GM12878 (cell line): ENCODE data around the gene MPEG1. TPM values are rescaled to one million over a fixed set of nuclear protein-coding genes. Genes with fewer than 3 reads are reported as not detected.
A peak's percentile ranks its signal among the peaks of the same experiment; 100 is the strongest.

Source experiments
- CEBPB ChIP-seq, 2 experiments: fragments of 150-350 bp in 1 of 2; IDR thresholded peaks; 2 replicates each; pipeline ENCODE4 v1.6.1; 2012 to 2014; ENCODE audit warnings: low read depth in 2 of 2, low read length in 2 of 2, borderline replicate concordance in 1 of 2, inconsistent platforms in 1 of 2
- CHD4 ChIP-seq: fragments of 200-600 bp; sonication (generic); IDR thresholded peaks from 2 replicates; pipeline ENCODE4 v1.6.1; 2016; ENCODE audit warnings: mild to moderate bottlenecking
- ESRRA ChIP-seq: IDR thresholded peaks from 2 replicates; pipeline ENCODE4 v1.6.1; 2012; ENCODE audit warnings: mild to moderate bottlenecking, low read length, improper control_type of control experiment
- FOXK2 ChIP-seq: fragments of 450-650 bp; IDR thresholded peaks from 2 replicates; pipeline ENCODE4 v1.6.1; 2017; ENCODE audit warnings: mild to moderate bottlenecking, moderate library complexity
- HDAC6 ChIP-seq: fragments of 200-600 bp; sonication (generic); IDR thresholded peaks from one replicate; pipeline ENCODE4 v1.8.0; 2017; ENCODE audit warnings: antibody characterized with exemption; ENCODE audit not compliant: unreplicated experiment
- IRF4 ChIP-seq: IDR thresholded peaks from 2 replicates; pipeline ENCODE4 v1.6.1; 2011; ENCODE audit warnings: low read depth, low read length
- MEF2B ChIP-seq: fragments of 450-650 bp; IDR thresholded peaks from 2 replicates; pipeline ENCODE4 v1.6.1; 2018; ENCODE audit warnings: mild to moderate bottlenecking, moderate library complexity; ENCODE audit not compliant: partially characterized antibody, poor library complexity, severe bottlenecking
- NR2C1 ChIP-seq: fragments of 450-650 bp; IDR thresholded peaks from 2 replicates; pipeline ENCODE4 v1.6.1; 2017; ENCODE audit warnings: antibody characterized with exemption, mild to moderate bottlenecking, moderate library complexity
- PAX8 ChIP-seq: fragments of 450-650 bp; IDR thresholded peaks from 2 replicates; pipeline ENCODE4 v1.6.1; 2017; ENCODE audit warnings: mild to moderate bottlenecking, moderate library complexity
- POU2F2 ChIP-seq: IDR thresholded peaks from 3 replicates; pipeline ENCODE4 v1.6.1; 2011; ENCODE audit warnings: low read depth, mild to moderate bottlenecking, low read length, borderline replicate concordance
- RFX5 ChIP-seq: IDR thresholded peaks from 2 replicates; pipeline ENCODE4 v1.6.1; 2011; ENCODE audit warnings: low read depth, low read length, improper control_type of control experiment
- SMARCA5 ChIP-seq: fragments of 450-650 bp; IDR thresholded peaks from 2 replicates; pipeline ENCODE4 v1.6.1; 2017; ENCODE audit warnings: mild to moderate bottlenecking
- TARDBP ChIP-seq: IDR thresholded peaks from 2 replicates; pipeline ENCODE4 v1.6.1; 2016; ENCODE audit warnings: borderline replicate concordance
- ZBTB11 ChIP-seq: fragments of 450-650 bp; formaldehyde crosslinking; IDR thresholded peaks from 2 replicates; pipeline ENCODE4 v1.5.0; 2022; ENCODE audit warnings: mild to moderate bottlenecking, missing genetic modification characterization
- polyA plus RNA-seq, 11 experiments: library from polyadenylated mRNA; depleted of rRNA in 4 of 11; unstranded in 6 of 11; stranded (reverse) in 5 of 11; fragments of >200 nt; fragmentation: Nextera tagmentation in 4 of 11; fragmentation: Illumina TruSeq in 1 of 11; extraction: Ambion mirVana in 4 of 11; extraction: Trizol in 1 of 11; gene quantifications; 1 replicate in 1 of 11; 2 replicates in 10 of 11; pipeline versions ENCODE4 v1.2.1 to v1.2.3, GENCODE V29; 2011 to 2016; ENCODE audit warnings: inconsistent platforms in 2 of 11, missing spikeins in 2 of 11, low read depth in 1 of 11
- total RNA-seq, 4 experiments: library from RNA; depleted of rRNA in 3 of 4; stranded (reverse); fragments of >200 nt in 3 of 4; fragmentation: Illumina TruSeq in 1 of 4; extraction: Trizol in 1 of 4; gene quantifications; 2 replicates each; pipeline versions ENCODE4 v1.2.1 to v1.2.3, GENCODE V29; 2013 to 2021
- TF ChIP-seq, protein P1 (sequence below): IDR thresholded peaks from 2 replicates; pipeline ENCODE4 v1.6.1; 2012; ENCODE audit warnings: improper control_type of control experiment, low read depth, low read length; ENCODE audit not compliant: insufficient replicate concordance
- TF ChIP-seq, protein P2 (sequence below): fragments of 450-650 bp; IDR thresholded peaks from 2 replicates; pipeline ENCODE4 v1.6.1; 2017; ENCODE audit warnings: mild to moderate bottlenecking, moderate library complexity

MPEG1 gene
- total and polyA plus RNA-seq, 10 of the 15 experiments (the other 5 are each of a cell fraction or from before 2014, with no cell fraction given), result 1.3 to 15.6 (median 11.7) TPM; not detected in 1

DNA sequence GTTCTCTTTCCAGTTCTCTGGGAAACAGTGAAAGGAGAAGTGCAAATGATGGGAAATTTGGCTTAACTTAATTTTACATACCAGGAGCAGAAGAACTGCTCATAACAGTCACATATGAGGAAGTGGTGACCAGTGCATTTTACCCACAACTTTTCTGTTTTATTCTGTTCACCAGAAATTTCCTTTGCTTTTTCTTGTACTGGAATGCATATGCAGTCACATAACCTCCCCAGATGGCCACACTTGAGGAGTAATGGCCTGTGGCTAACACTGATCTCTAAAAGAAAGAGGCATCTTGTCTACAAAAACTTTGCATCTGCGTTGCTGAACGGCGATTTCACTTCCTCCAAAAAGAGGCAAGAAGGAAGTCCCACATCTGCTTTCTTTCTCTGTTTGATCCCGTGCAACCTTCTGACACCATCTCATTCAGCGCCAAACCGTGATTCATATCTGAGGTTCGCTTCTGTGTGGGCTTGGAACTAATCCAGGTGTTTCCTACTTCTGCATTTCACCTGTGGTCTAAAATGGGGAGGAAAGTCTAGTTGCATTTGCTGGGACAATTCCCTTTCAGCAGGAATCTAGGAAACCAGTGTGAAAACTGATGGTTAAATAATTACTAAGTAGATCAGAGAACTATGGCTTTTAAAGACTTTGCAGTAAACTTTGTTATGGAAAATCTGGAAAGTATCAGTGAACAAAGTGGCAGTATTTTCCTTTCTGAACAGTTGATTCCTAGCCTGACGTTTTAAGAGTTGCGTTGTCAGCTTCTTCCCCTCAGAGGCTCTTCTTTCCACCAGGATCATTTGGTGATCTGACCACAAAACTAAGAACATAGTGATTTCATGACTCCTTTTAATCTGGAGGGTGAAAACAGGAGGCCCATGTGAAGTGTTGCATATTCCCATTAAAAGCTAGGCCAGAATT, 4.2 kb upstream of the MPEG1 start (continued):
- TF ChIP-seq SMARCA5 (peak; percentile 12; the same call in 1 of the 2 replicates), RFX5 (no peak), PAX8 (no peak), FOXK2 (no peak), CHD4 (0 out of 2 replicates have a peak, but pooled peaks have one; percentile 86), IRF4 (peak; percentile 98), NR2C1 (no peak), ZBTB11 (CRISPR knock-in tag) (no peak), POU2F2 (peak; percentile 97), HDAC6 (no peak), CEBPB (IDR thresholded peaks at IDR 0.05; ENCODE audit: borderline replicate concordance in 1 of 2, low read depth in 2 of 2, low read length in 2 of 2) (peak in 1 of 2 experiments; percentile 95; a peak in 1 of 4 replicates), MEF2B (peak; percentile 91), TARDBP (no peak), ESRRA (no peak)
- TF ChIP-seq, protein P1, sequence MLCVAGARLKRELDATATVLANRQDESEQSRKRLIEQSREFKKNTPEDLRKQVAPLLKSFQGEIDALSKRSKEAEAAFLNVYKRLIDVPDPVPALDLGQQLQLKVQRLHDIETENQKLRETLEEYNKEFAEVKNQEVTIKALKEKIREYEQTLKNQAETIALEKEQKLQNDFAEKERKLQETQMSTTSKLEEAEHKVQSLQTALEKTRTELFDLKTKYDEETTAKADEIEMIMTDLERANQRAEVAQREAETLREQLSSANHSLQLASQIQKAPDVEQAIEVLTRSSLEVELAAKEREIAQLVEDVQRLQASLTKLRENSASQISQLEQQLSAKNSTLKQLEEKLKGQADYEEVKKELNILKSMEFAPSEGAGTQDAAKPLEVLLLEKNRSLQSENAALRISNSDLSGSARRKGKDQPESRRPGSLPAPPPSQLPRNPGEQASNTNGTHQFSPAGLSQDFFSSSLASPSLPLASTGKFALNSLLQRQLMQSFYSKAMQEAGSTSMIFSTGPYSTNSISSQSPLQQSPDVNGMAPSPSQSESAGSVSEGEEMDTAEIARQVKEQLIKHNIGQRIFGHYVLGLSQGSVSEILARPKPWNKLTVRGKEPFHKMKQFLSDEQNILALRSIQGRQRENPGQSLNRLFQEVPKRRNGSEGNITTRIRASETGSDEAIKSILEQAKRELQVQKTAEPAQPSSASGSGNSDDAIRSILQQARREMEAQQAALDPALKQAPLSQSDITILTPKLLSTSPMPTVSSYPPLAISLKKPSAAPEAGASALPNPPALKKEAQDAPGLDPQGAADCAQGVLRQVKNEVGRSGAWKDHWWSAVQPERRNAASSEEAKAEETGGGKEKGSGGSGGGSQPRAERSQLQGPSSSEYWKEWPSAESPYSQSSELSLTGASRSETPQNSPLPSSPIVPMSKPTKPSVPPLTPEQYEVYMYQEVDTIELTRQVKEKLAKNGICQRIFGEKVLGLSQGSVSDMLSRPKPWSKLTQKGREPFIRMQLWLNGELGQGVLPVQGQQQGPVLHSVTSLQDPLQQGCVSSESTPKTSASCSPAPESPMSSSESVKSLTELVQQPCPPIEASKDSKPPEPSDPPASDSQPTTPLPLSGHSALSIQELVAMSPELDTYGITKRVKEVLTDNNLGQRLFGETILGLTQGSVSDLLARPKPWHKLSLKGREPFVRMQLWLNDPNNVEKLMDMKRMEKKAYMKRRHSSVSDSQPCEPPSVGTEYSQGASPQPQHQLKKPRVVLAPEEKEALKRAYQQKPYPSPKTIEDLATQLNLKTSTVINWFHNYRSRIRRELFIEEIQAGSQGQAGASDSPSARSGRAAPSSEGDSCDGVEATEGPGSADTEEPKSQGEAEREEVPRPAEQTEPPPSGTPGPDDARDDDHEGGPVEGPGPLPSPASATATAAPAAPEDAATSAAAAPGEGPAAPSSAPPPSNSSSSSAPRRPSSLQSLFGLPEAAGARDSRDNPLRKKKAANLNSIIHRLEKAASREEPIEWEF, result peak; percentile 42
- TF ChIP-seq, protein P2, sequence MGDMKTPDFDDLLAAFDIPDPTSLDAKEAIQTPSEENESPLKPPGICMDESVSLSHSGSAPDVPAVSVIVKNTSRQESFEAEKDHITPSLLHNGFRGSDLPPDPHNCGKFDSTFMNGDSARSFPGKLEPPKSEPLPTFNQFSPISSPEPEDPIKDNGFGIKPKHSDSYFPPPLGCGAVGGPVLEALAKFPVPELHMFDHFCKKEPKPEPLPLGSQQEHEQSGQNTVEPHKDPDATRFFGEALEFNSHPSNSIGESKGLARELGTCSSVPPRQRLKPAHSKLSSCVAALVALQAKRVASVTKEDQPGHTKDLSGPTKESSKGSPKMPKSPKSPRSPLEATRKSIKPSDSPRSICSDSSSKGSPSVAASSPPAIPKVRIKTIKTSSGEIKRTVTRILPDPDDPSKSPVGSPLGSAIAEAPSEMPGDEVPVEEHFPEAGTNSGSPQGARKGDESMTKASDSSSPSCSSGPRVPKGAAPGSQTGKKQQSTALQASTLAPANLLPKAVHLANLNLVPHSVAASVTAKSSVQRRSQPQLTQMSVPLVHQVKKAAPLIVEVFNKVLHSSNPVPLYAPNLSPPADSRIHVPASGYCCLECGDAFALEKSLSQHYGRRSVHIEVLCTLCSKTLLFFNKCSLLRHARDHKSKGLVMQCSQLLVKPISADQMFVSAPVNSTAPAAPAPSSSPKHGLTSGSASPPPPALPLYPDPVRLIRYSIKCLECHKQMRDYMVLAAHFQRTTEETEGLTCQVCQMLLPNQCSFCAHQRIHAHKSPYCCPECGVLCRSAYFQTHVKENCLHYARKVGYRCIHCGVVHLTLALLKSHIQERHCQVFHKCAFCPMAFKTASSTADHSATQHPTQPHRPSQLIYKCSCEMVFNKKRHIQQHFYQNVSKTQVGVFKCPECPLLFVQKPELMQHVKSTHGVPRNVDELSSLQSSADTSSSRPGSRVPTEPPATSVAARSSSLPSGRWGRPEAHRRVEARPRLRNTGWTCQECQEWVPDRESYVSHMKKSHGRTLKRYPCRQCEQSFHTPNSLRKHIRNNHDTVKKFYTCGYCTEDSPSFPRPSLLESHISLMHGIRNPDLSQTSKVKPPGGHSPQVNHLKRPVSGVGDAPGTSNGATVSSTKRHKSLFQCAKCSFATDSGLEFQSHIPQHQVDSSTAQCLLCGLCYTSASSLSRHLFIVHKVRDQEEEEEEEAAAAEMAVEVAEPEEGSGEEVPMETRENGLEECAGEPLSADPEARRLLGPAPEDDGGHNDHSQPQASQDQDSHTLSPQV, result no peak
